ENCODE results near the gene CYB5RL. TPM values are rescaled to one million over a fixed set of nuclear protein-coding genes. Genes with fewer than 3 reads are reported as not detected.

CYB5RL gene
- total and polyA plus RNA-seq, 2 donors (not counting 3 experiments of a cell fraction or from before 2014, with no cell fraction given): 5.8 to 8.6 TPM

DNA sequence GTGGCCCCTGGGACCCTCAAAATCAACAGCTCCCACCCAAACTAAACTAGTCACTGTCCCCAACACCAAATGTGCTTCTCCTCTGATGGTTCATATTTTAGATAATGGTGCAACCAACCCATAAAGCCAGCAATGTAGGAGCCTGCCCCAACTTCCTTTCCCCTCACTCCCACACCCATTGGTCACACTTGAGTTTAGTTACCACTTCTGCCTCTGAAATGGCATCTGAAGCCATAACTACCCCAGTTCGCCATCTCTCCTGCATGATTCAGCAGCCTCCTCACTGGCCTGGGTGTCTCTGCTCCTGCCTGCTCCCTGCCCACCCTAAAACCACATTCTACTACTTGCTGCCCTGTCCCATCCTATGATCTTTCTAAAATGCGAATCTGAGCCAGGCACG is 43.6 kb downstream of the CYB5RL start:
- Histone ChIP-seq H3K9ac (replicated peaks; ENCODE audit: extremely low read depth, insufficient read depth, low read length) (no peak overlapping the region), H3K9me3 (replicated peaks; ENCODE audit: control insufficient read depth, insufficient read depth, low read length) (no peaks in the 10 kb centered on the region), H3K9me1 (replicated peaks; ENCODE audit: control insufficient read depth, extremely low read depth, insufficient read depth, low read length) (no peaks in the 10 kb centered on the region), H3K4me3 (replicated peaks in 1 of 3; ENCODE audit: insufficient read depth in 1 of 3, low read depth in 1 of 3, low read length in 3 of 3) (no peak overlapping the region), H4K20me1 (replicated peaks; ENCODE audit: control insufficient read depth, extremely low read depth, insufficient read depth, low read length) (no peaks in the 10 kb centered on the region), H3K36me3 (ENCODE audit: control insufficient read depth in 2 of 2, extremely low read depth in 1 of 2, insufficient read depth in 2 of 2, low read length in 2 of 2) (no peaks in the 10 kb centered on the region), H3K4me2 (ENCODE audit: insufficient read depth, low read length) (no peak overlapping the region), H3K27me3 (ENCODE audit: control insufficient read depth in 2 of 2, insufficient read depth in 2 of 2, low read length in 2 of 2) (peaks cover 0 to 3% of the 10 kb centered on the region in 2 experiments), H3K27ac (ENCODE audit: insufficient read depth, low read depth, low read length) (no peak overlapping the region), H3K79me2 (ENCODE audit: control insufficient read depth, insufficient read depth, low read length) (no peaks in the 10 kb centered on the region), H2AFZ (ENCODE audit: low read depth, low read length) (no peak overlapping the region), H3K4me1 (ENCODE audit: control insufficient read depth, extremely low read depth, insufficient read depth, low read length) (no peaks in the 10 kb centered on the region)
- no TSS peak for BruUV-seq (replicated peaks)
- CTCF ChIA-PET: no interaction called here
- intact Hi-C loops (cut with micrococcal nuclease): no loop called here
- POLR2A ChIA-PET: no interaction called here
- dilution Hi-C loops (cut with MboI; ENCODE audit: extremely low pct_ligation_motif_present, low sequenced_read_pairs): no loop called here
- FAIRE-seq (no peak), DNase-seq (ENCODE audit: low read depth, low spot score) (no peak)
- TF ChIP-seq FOS (IDR thresholded peaks at IDR 0.05; ENCODE audit: borderline replicate concordance, insufficient read depth, low read length) (no peak), EZH2 (IDR thresholded peaks at IDR 0.05; ENCODE audit: borderline replicate concordance, low read depth, low read length, severe bottlenecking) (no peak), GATA2 (IDR thresholded peaks at IDR 0.05; ENCODE audit: insufficient read depth, insufficient read length, low read depth, low read length) (no peak), JUN (IDR thresholded peaks at IDR 0.05; ENCODE audit: borderline replicate concordance, insufficient read depth, insufficient read length, low read depth) (no peak), POLR2A (IDR thresholded peaks at IDR 0.05; ENCODE audit: low read depth, low read length) (no peak), POLR2AphosphoS5 (IDR thresholded peaks at IDR 0.05; ENCODE audit: insufficient read depth, low read depth, low read length) (no peak), MYC (IDR thresholded peaks at IDR 0.05; ENCODE audit: low read depth, low read length) (no peak)
- TF ChIP-seq, protein P1, sequence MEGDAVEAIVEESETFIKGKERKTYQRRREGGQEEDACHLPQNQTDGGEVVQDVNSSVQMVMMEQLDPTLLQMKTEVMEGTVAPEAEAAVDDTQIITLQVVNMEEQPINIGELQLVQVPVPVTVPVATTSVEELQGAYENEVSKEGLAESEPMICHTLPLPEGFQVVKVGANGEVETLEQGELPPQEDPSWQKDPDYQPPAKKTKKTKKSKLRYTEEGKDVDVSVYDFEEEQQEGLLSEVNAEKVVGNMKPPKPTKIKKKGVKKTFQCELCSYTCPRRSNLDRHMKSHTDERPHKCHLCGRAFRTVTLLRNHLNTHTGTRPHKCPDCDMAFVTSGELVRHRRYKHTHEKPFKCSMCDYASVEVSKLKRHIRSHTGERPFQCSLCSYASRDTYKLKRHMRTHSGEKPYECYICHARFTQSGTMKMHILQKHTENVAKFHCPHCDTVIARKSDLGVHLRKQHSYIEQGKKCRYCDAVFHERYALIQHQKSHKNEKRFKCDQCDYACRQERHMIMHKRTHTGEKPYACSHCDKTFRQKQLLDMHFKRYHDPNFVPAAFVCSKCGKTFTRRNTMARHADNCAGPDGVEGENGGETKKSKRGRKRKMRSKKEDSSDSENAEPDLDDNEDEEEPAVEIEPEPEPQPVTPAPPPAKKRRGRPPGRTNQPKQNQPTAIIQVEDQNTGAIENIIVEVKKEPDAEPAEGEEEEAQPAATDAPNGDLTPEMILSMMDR (IDR thresholded peaks at IDR 0.05; ENCODE audit: extremely low read depth in 1 of 2, insufficient read depth in 1 of 2, low read depth in 1 of 2, low read length in 2 of 2): no peak
- TF ChIP-seq, protein P2, sequence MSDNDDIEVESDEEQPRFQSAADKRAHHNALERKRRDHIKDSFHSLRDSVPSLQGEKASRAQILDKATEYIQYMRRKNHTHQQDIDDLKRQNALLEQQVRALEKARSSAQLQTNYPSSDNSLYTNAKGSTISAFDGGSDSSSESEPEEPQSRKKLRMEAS (IDR thresholded peaks at IDR 0.05; ENCODE audit: insufficient read depth, insufficient read length): no peak

Measured in endothelial cell of umbilical vein (primary cell).